Adipocyte (in vitro differentiated cells): ENCODE data around the gene BMP15.
A peak's percentile ranks its signal among the peaks of the same experiment; 100 is the strongest.

Source experiments
- DNase-seq: peaks from one replicate; pipeline ENCODE4 v3.0.0-alpha.2; 2015; ENCODE audit warnings: low read depth
- H3K27me3 ChIP-seq: replicated peaks from 2 replicates; pipeline ENCODE4 v1.7.0; 2013; ENCODE audit warnings: mild to moderate bottlenecking, low read length, moderate library complexity; ENCODE audit not compliant: control insufficient read depth, insufficient read depth
- H3K36me3 ChIP-seq: 2 replicates; pipeline ENCODE4 v1.7.0; 2013; ENCODE audit warnings: low read length, mild to moderate bottlenecking, moderate library complexity; ENCODE audit not compliant: control insufficient read depth, insufficient read depth, severe bottlenecking
- H3K4me1 ChIP-seq: 2 replicates; pipeline ENCODE4 v1.7.0; 2013; ENCODE audit warnings: mild to moderate bottlenecking, low read length, moderate library complexity; ENCODE audit not compliant: control insufficient read depth, insufficient read depth
- H3K4me3 ChIP-seq: 2 replicates; pipeline ENCODE4 v1.7.0; 2013; ENCODE audit warnings: mild to moderate bottlenecking, low read length, moderate library complexity
- H3K9ac ChIP-seq: 2 replicates; pipeline ENCODE4 v1.7.0; 2013; ENCODE audit warnings: mild to moderate bottlenecking, low read length, moderate library complexity
- H3K9me3 ChIP-seq: 2 replicates; pipeline ENCODE4 v1.7.0; 2013; ENCODE audit warnings: mild to moderate bottlenecking, low read length, moderate library complexity; ENCODE audit not compliant: control insufficient read depth

The BMP15 gene

DNA sequence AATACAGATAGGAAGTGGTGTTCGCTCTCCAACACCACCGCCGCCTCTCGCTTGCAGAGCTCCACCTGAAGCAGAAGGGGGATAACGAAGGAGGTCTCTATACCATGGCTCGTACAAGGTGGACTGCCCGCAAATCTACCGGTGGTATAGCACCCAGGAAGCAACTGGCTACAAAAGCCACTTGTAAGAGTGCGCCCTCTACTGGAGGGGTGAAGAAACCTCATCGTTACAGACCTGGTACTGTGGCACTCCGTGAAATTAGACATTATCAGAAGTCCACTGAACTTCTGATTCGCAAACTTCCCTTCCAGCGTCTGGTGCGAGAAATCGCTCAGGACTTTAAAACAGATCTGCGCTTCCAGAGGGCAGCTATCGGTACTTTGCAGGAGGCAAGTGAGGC, 5.2 kb upstream of the BMP15 start:
- Histone ChIP-seq H3K4me3 (no peak overlapping the region), H3K27me3 (peaks cover 39% of the 10 kb centered on the region), H3K36me3 (no peaks in the 10 kb centered on the region), H3K4me1 (no peaks in the 10 kb centered on the region), H3K9me3 (no peaks in the 10 kb centered on the region), H3K9ac (no peak overlapping the region)
- no peak for DNase-seq

- H3K4me1 ChIP-seq: no peaks in the 10 kb centered on the region
- no peaks in the 10 kb centered on the region for H3K9me3 ChIP-seq
- H3K4me3 ChIP-seq: no peak overlapping the region
- H3K27me3 ChIP-seq: peaks cover 66% of the 10 kb centered on the region
- DNase-seq: no peak
- no peaks in the 10 kb centered on the region for H3K36me3 ChIP-seq
- no peak overlapping the region for H3K9ac ChIP-seq
Observed at GRCh38 chrX:50913520-50913919, 3.0 kb downstream of the BMP15 start.

DNA sequence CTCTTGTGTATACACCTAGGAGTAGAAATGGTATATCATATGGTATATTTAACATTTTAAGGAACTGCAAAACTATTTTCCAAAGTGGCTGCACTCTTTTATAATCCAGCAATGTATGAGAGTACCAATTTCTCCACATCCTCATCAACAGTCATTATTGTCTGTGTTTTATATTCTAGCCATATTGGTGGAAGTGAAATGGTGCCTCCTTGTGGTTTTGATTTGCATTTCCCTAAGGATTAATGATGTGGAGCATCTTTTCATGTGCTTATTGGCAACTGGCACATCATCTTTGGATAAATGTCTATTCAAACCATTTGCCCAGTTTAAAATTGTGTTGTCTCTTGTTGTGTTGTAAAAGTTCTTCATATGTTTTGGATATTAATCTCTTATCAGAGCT, 9.6 kb downstream of the BMP15 start:
- Histone ChIP-seq H3K36me3 (no peaks in the 10 kb centered on the region), H3K9me3 (no peaks in the 10 kb centered on the region), H3K9ac (no peak overlapping the region), H3K4me1 (no peaks in the 10 kb centered on the region), H3K4me3 (no peak overlapping the region), H3K27me3 (peaks cover 39% of the 10 kb centered on the region)
- peak; percentile 25 for DNase-seq

DNA sequence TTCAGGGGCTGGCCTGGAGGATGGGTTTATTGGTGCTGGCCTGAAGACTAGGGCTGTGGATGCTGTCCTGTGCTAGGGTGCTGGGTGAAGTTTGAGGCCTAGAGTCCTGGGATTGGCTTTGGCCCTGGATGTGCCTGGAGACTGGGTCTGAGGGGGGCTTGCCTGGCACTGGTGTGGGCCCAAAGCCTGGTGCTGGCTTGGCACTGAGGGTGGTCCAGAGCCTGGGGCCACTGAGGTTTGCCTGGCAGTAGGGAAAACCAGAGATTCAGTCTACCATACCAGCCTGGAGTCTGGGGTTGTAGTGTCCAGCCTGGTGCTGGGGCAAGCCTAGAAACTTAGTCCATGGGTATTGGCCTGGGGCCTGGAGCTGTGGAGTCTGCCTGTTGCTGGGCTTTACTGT, 16.6 kb downstream of the BMP15 start:
- Histone ChIP-seq H3K9me3 (no peaks in the 10 kb centered on the region), H3K9ac (no peak overlapping the region), H3K36me3 (no peaks in the 10 kb centered on the region), H3K4me1 (no peaks in the 10 kb centered on the region), H3K4me3 (no peak overlapping the region), H3K27me3 (peaks cover 12% of the 10 kb centered on the region)
- no peak for DNase-seq

DNA sequence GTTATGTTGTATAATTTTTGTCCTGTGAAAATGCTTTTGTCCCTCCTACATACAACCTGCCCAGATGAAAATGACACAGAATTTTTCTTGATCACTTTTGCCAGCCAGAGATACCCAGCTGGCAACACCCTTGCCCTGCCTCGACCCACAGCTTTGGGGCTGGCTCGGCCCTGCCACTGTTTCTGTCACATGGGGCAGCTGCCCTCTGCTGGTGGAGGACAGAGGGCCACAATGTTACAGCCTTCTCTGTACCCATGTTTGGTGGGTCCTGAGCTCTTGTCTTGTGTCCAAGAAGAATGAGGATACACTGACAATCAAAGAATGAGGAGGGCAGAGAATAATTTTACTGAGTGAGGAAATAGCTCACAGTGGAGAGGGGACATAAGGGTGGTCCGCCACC, 31.1 kb downstream of the BMP15 start:
- DNase-seq: no peak
- H3K9me3 ChIP-seq: no peaks in the 10 kb centered on the region
- H3K4me1 ChIP-seq: no peaks in the 10 kb centered on the region
- H3K27me3 ChIP-seq: peaks cover 19% of the 10 kb centered on the region
- no peak overlapping the region for H3K9ac ChIP-seq
- H3K36me3 ChIP-seq: no peaks in the 10 kb centered on the region
- no peak overlapping the region for H3K4me3 ChIP-seq

DNA sequence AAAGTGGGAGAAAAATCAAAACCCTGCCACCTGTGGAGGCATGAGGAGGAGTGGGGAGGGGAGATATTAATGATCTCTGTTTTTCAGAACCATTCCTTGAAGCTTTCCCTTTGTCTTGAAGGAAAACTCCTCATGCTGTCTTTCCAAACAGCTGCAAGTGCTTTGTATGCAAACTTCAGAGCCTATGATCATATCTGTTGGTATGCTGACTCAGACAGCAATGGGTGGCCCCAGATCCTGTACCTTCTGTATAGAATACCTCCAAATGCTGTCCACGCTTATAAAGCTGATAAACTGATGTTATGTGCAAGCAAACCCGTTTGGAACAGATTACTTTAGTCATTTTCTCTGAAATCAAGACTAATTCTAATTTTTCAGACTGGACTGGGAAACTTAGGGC, 31.9 kb downstream of the BMP15 start:
- Histone ChIP-seq H3K9ac (no peak overlapping the region), H3K9me3 (no peaks in the 10 kb centered on the region), H3K36me3 (no peaks in the 10 kb centered on the region), H3K4me1 (no peaks in the 10 kb centered on the region), H3K27me3 (peaks cover 19% of the 10 kb centered on the region), H3K4me3 (no peak overlapping the region)
- no peak for DNase-seq

DNA sequence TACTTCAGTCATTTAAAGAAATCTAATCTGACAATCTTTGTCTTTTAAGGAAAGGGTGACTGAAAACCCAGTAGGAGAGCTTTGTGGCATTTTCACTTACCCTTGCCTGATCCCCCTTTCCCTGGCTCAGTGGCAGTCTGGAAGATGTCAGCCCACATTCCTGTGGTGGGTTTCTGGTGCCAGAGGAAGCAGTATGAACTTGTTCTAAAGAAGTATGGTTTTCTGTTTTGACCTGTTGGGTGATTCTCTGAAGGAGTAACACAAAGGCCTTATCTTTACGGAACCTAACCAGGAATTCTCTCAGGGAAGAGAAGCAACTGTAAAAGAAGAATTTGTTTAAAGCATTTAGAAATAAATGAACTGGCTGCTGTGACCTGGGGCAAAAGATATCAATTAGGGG, 41.9 kb downstream of the BMP15 start:
- peaks cover 3% of the 10 kb centered on the region for H3K27me3 ChIP-seq
- H3K4me1 ChIP-seq: no peaks in the 10 kb centered on the region
- H3K4me3 ChIP-seq: no peak overlapping the region
- H3K9me3 ChIP-seq: peaks cover 26% of the 10 kb centered on the region
- no peak for DNase-seq
- no peak overlapping the region for H3K9ac ChIP-seq
- H3K36me3 ChIP-seq: no peaks in the 10 kb centered on the region

GRCh38 chrX:50953832-50954231, 43.3 kb downstream of the BMP15 start:
- Histone ChIP-seq H3K9me3 (peaks cover 26% of the 10 kb centered on the region), H3K27me3 (no peaks in the 10 kb centered on the region), H3K4me1 (no peaks in the 10 kb centered on the region), H3K9ac (no peak overlapping the region), H3K36me3 (no peaks in the 10 kb centered on the region), H3K4me3 (no peak overlapping the region)
- no peak for DNase-seq

GRCh38 chrX:50962156-50962555, 51.6 kb downstream of the BMP15 start:
- Histone ChIP-seq H3K9me3 (no peaks in the 10 kb centered on the region), H3K4me3 (no peak overlapping the region), H3K4me1 (no peaks in the 10 kb centered on the region), H3K27me3 (peaks cover 11% of the 10 kb centered on the region), H3K9ac (no peak overlapping the region), H3K36me3 (no peaks in the 10 kb centered on the region)
- no peak for DNase-seq

DNA sequence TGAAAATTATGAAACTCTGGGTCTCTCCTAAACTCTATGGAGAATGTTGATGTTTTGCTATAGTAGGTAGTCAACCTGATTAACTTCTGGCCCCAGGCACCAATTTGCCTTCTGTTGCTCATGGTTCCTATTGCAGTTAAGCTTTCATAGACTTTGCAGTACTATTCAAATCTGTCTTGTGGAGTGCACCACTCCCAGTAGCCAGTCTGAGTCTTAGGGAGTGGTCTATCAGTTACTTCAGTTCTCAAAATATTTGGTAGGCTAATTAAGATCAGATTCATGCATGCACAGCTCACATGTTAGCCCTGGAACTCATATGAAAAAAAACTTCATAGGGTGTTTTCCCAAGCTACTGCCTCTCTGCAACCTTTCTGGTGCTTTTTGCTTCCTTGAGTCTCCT, 53.3 kb downstream of the BMP15 start:
- Histone ChIP-seq H3K4me3 (no peak overlapping the region), H3K36me3 (no peaks in the 10 kb centered on the region), H3K9me3 (no peaks in the 10 kb centered on the region), H3K9ac (no peak overlapping the region), H3K4me1 (peaks cover 7% of the 10 kb centered on the region), H3K27me3 (peaks cover 11% of the 10 kb centered on the region)
- no peak for DNase-seq
